Activated naive CD8-positive, alpha-beta T cell treated with anti-CD3 and anti-CD28 coated beads, Interleukin-2, amount 50 U/mL, for 24 hours (primary cell): ENCODE data around the gene INHBA.

ENCODE experiments used
- ATAC-seq: fragments of 150-1000 bp; cut with Tn5 transposase; one replicate; pipeline ENCODE4 v1.10.0; 2021
- DNase-seq: peaks from one replicate; pipeline ENCODE4 v3.0.0; 2021
- H3K27ac Mint-ChIP-seq: one replicate; pipeline ENCODE4 v1.8.0; 2021; ENCODE audit warnings: mild to moderate bottlenecking, mixed read lengths
- H3K27me3 Mint-ChIP-seq: one replicate; pipeline ENCODE4 v1.8.0; 2021; ENCODE audit warnings: mixed read lengths
- H3K36me3 Mint-ChIP-seq: one replicate; pipeline ENCODE4 v1.8.0; 2021; ENCODE audit warnings: low read depth, mixed read lengths
- H3K4me1 Mint-ChIP-seq: one replicate; pipeline ENCODE4 v1.8.0; 2021; ENCODE audit warnings: mixed read lengths
- H3K4me3 Mint-ChIP-seq: one replicate; pipeline ENCODE4 v1.8.0; 2021; ENCODE audit warnings: mild to moderate bottlenecking, moderate library complexity, mixed read lengths
- H3K9me3 Mint-ChIP-seq: one replicate; pipeline ENCODE4 v1.8.0; 2021; ENCODE audit warnings: mixed read lengths

The INHBA gene

GRCh38 chr7:41688012-41688625, 14.8 kb downstream of the INHBA start:
- Mint-ChIP-seq H3K27ac (no peak overlapping the region), H3K36me3 (no peaks in the 10 kb centered on the region), H3K4me1 (no peaks in the 10 kb centered on the region), H3K9me3 (no peaks in the 10 kb centered on the region), H3K27me3 (peaks cover 3% of the 10 kb centered on the region), H3K4me3 (no peak overlapping the region)
- ATAC-seq (no peak), DNase-seq (no peak)

GRCh38 chr7:41685684-41686083, 17.2 kb downstream of the INHBA start:
- ATAC-seq: no peak
- no peaks in the 10 kb centered on the region for H3K9me3 Mint-ChIP-seq
- DNase-seq: no peak
- H3K4me3 Mint-ChIP-seq: no peak overlapping the region
- no peaks in the 10 kb centered on the region for H3K36me3 Mint-ChIP-seq
- H3K27me3 Mint-ChIP-seq: peaks cover 3% of the 10 kb centered on the region
- H3K27ac Mint-ChIP-seq: no peak overlapping the region
- no peaks in the 10 kb centered on the region for H3K4me1 Mint-ChIP-seq

GRCh38 chr7:41682422-41682821, 20.5 kb downstream of the INHBA start:
- H3K4me1 Mint-ChIP-seq: no peaks in the 10 kb centered on the region
- no peaks in the 10 kb centered on the region for H3K36me3 Mint-ChIP-seq
- H3K27ac Mint-ChIP-seq: no peak overlapping the region
- DNase-seq: no peak
- no peaks in the 10 kb centered on the region for H3K9me3 Mint-ChIP-seq
- no peaks in the 10 kb centered on the region for H3K27me3 Mint-ChIP-seq
- ATAC-seq: no peak
- no peak overlapping the region for H3K4me3 Mint-ChIP-seq

- no peaks in the 10 kb centered on the region for H3K9me3 Mint-ChIP-seq
- no peak overlapping the region for H3K27ac Mint-ChIP-seq
- no peak for ATAC-seq
- H3K4me1 Mint-ChIP-seq: no peaks in the 10 kb centered on the region
- DNase-seq: no peak
- H3K27me3 Mint-ChIP-seq: no peaks in the 10 kb centered on the region
- no peaks in the 10 kb centered on the region for H3K36me3 Mint-ChIP-seq
- H3K4me3 Mint-ChIP-seq: no peak overlapping the region
Observed at GRCh38 chr7:41679566-41679965, 23.3 kb downstream of the INHBA start.

- H3K4me3 Mint-ChIP-seq: no peak overlapping the region
- H3K27ac Mint-ChIP-seq: no peak overlapping the region
Observed at GRCh38 chr7:41674505-41675023, 28.3 kb downstream of the INHBA start.

GRCh38 chr7:41661596-41661995, 41.3 kb downstream of the INHBA start:
- Mint-ChIP-seq H3K9me3 (no peaks in the 10 kb centered on the region), H3K27ac (no peak overlapping the region), H3K4me1 (no peaks in the 10 kb centered on the region), H3K27me3 (no peaks in the 10 kb centered on the region), H3K4me3 (no peak overlapping the region), H3K36me3 (no peaks in the 10 kb centered on the region)
- no peak for ATAC-seq
- no peak for DNase-seq

More at GRCh38 chr7:41674505-41675023, 28.3 kb downstream of the INHBA start:
- Mint-ChIP-seq H3K36me3 (no peaks in the 10 kb centered on the region), H3K27me3 (no peaks in the 10 kb centered on the region), H3K9me3 (no peaks in the 10 kb centered on the region), H3K4me1 (no peaks in the 10 kb centered on the region)
- ATAC-seq (no peak), DNase-seq (no peak)

- ATAC-seq: no peak
- H3K4me1 Mint-ChIP-seq: no peaks in the 10 kb centered on the region
- no peaks in the 10 kb centered on the region for H3K36me3 Mint-ChIP-seq
- no peak overlapping the region for H3K27ac Mint-ChIP-seq
- H3K9me3 Mint-ChIP-seq: no peaks in the 10 kb centered on the region
- H3K4me3 Mint-ChIP-seq: no peak overlapping the region
- H3K27me3 Mint-ChIP-seq: no peaks in the 10 kb centered on the region
- no peak for DNase-seq
Observed at GRCh38 chr7:41659539-41659938, 43.4 kb downstream of the INHBA start.

GRCh38 chr7:41656366-41656765, 46.5 kb downstream of the INHBA start:
- Mint-ChIP-seq H3K4me3 (no peak overlapping the region), H3K27ac (no peak overlapping the region), H3K27me3 (no peaks in the 10 kb centered on the region), H3K9me3 (no peaks in the 10 kb centered on the region), H3K4me1 (no peaks in the 10 kb centered on the region), H3K36me3 (no peaks in the 10 kb centered on the region)
- no peak for DNase-seq
- no peak for ATAC-seq

- ATAC-seq (no peak), DNase-seq (no peak)
- Mint-ChIP-seq H3K36me3 (no peaks in the 10 kb centered on the region), H3K4me1 (no peaks in the 10 kb centered on the region), H3K27me3 (no peaks in the 10 kb centered on the region), H3K4me3 (no peak overlapping the region), H3K27ac (no peak overlapping the region), H3K9me3 (no peaks in the 10 kb centered on the region)
Observed at GRCh38 chr7:41655426-41655825, 47.5 kb downstream of the INHBA start.

- H3K4me1 Mint-ChIP-seq: no peaks in the 10 kb centered on the region
- H3K9me3 Mint-ChIP-seq: no peaks in the 10 kb centered on the region
- DNase-seq (no peak), ATAC-seq (no peak)
- H3K4me3 Mint-ChIP-seq: no peak overlapping the region
- no peaks in the 10 kb centered on the region for H3K36me3 Mint-ChIP-seq
- no peaks in the 10 kb centered on the region for H3K27me3 Mint-ChIP-seq
- H3K27ac Mint-ChIP-seq: no peak overlapping the region
Observed at GRCh38 chr7:41652267-41652666, 50.6 kb downstream of the INHBA start.

GRCh38 chr7:41648501-41648900, 54.4 kb downstream of the INHBA start:
- H3K9me3 Mint-ChIP-seq: no peaks in the 10 kb centered on the region
- DNase-seq (no peak), ATAC-seq (no peak)
- no peaks in the 10 kb centered on the region for H3K27me3 Mint-ChIP-seq
- H3K36me3 Mint-ChIP-seq: no peaks in the 10 kb centered on the region
- no peak overlapping the region for H3K27ac Mint-ChIP-seq
- H3K4me1 Mint-ChIP-seq: no peaks in the 10 kb centered on the region
- no peak overlapping the region for H3K4me3 Mint-ChIP-seq

GRCh38 chr7:41643616-41644015, 59.3 kb downstream of the INHBA start:
- H3K4me3 Mint-ChIP-seq: no peak overlapping the region
- DNase-seq (no peak), ATAC-seq (no peak)
- no peaks in the 10 kb centered on the region for H3K4me1 Mint-ChIP-seq
- H3K36me3 Mint-ChIP-seq: no peaks in the 10 kb centered on the region
- no peak overlapping the region for H3K27ac Mint-ChIP-seq
- no peaks in the 10 kb centered on the region for H3K27me3 Mint-ChIP-seq
- no peaks in the 10 kb centered on the region for H3K9me3 Mint-ChIP-seq

- no peak overlapping the region for H3K4me3 Mint-ChIP-seq
- H3K9me3 Mint-ChIP-seq: no peaks in the 10 kb centered on the region
- no peak for DNase-seq
- no peak overlapping the region for H3K27ac Mint-ChIP-seq
- no peaks in the 10 kb centered on the region for H3K4me1 Mint-ChIP-seq
- no peaks in the 10 kb centered on the region for H3K27me3 Mint-ChIP-seq
- no peak for ATAC-seq
- H3K36me3 Mint-ChIP-seq: no peaks in the 10 kb centered on the region
Observed at GRCh38 chr7:41641665-41642014, 61.2 kb downstream of the INHBA start.

GRCh38 chr7:41641011-41641664, 61.8 kb downstream of the INHBA start:
- ATAC-seq: no peak
- Mint-ChIP-seq H3K36me3 (no peaks in the 10 kb centered on the region), H3K4me3 (no peak overlapping the region), H3K4me1 (no peaks in the 10 kb centered on the region), H3K9me3 (no peaks in the 10 kb centered on the region), H3K27me3 (no peaks in the 10 kb centered on the region), H3K27ac (no peak overlapping the region)
- DNase-seq: no peak

GRCh38 chr7:41640487-41640886, 62.4 kb downstream of the INHBA start:
- no peaks in the 10 kb centered on the region for H3K9me3 Mint-ChIP-seq
- ATAC-seq (no peak), DNase-seq (no peak)
- H3K27me3 Mint-ChIP-seq: no peaks in the 10 kb centered on the region
- no peak overlapping the region for H3K27ac Mint-ChIP-seq
- no peak overlapping the region for H3K4me3 Mint-ChIP-seq
- no peaks in the 10 kb centered on the region for H3K36me3 Mint-ChIP-seq
- no peaks in the 10 kb centered on the region for H3K4me1 Mint-ChIP-seq
